ENCODE measurements around the gene LIPE. TPM values are rescaled to one million over a fixed set of nuclear protein-coding genes. Genes with fewer than 3 reads are reported as not detected.

LIPE gene
- total RNA-seq, 2 experiments from 2014 or later, result 27.8 to 32.8 TPM

DNA sequence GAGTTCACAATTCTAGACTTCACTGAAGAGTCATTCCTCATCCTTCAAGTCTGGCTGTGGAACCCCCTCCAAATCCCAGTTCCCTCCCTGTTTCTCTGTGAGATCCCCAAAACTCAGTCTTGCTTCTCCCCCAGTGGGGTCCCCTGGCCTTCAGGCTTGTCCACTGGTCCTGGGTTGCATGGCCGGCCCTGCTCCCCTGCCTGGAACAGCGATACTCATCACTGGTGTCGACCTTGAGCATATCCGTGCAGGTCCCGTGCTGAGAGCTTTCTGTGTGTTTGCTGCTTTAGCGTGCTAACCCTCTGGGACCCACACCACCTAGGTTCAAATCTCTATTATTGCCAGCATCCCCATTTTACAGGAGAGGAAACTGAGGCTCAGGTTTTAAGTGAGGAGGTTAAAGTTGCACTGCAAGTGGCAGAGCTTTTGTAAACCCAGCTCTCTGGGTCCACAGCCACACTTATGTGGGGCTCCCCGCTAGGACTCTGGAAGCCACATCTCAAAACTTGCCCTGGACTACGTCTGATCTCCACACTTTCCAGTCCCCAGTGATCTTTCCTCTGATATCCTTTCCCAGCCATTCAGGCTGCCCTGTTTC is 15.5 kb downstream of the LIPE start:
- no peak for DNase-seq
- H3K4me3 Mint-ChIP-seq, result no peak overlapping the region
- H3K36me3 Mint-ChIP-seq (ENCODE audit: low read depth), result peaks cover 10% of the 10 kb centered on the region
- intact Hi-C loops (cut with DNase I, micrococcal nuclease), result no loop called here
- POLR2A ChIA-PET, result no interaction called here
- no peak for ATAC-seq
- H3K27me3 Mint-ChIP-seq, result no peaks in the 10 kb centered on the region
- no peaks in the 10 kb centered on the region for H3K9me3 Mint-ChIP-seq (ENCODE audit: low read depth)
- no peaks in the 10 kb centered on the region for H3K4me1 Mint-ChIP-seq
- CTCF ChIA-PET, result interaction anchor here (0.7 to 1.4 kb wide), 4 partner anchors 8 to 31 kb away, joined by 3 to 4 read pairs (median 3); no protein-coding TSS in a partner anchor
- no peak overlapping the region for H3K27ac Mint-ChIP-seq

DNA sequence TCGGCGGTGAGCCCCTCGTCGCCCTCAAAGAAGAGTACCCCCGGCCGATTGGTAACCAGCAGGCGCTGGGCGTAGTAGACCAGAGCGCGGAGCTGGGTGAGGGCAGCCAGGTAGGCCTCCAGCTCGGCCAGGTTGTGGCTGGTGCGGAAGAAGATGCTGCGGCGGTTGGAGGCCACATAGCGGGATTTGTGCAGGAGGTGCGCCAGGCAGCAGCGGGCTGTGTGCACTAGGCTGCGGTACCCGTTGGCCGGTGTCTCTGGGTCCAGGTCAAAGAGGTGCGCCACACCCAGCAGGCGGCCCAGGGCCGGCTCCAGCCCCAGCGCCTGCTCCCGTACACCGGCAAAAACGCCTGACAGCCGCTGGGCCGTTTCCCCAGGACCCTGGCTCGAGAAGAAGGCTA is 16.8 kb downstream of the LIPE start:
- CTCF ChIA-PET, result interaction anchor here (1.1 kb wide), 1 partner anchor 10 kb away, joined by 3 read pairs; no protein-coding TSS in a partner anchor

DNA sequence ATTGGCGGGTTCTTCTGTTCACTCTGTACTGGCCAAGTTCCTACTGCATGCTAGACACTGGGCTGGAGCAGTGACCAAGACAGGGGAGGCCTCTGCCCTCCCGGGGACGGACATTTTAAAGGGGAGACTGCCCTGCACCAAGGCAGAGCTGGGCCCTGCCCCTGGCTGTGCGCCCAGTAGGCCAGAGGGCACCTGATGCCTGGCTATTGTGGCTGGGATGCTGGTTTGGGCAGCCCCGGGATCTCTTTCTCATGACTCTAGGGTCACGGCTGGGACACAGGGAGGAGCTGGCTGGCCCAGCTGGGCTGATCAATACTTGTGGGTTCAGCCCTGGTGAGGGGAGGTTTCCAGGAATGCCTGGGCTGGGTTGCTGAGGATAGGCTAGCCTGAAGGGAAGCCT is 17.7 kb downstream of the LIPE start:
- Mint-ChIP-seq H3K27me3 (no peaks in the 10 kb centered on the region), H3K36me3 (ENCODE audit: low read depth) (peaks cover 12% of the 10 kb centered on the region), H3K27ac (no peak overlapping the region), H3K4me3 (no peak overlapping the region), H3K4me1 (no peaks in the 10 kb centered on the region), H3K9me3 (ENCODE audit: low read depth) (no peaks in the 10 kb centered on the region)
- DNase-seq, result no peak
- CTCF ChIA-PET, result interaction anchor here (0.6 to 1.1 kb wide), 3 partner anchors 10 to 31 kb away, joined by 3 read pairs; no protein-coding TSS in a partner anchor
- POLR2A ChIA-PET, result no interaction called here
- intact Hi-C loops (cut with DNase I, micrococcal nuclease), result no loop called here
- no peak for ATAC-seq

More for the DNA sequence above, 16.8 kb downstream of the LIPE start:
- no peak for ATAC-seq
- no peak overlapping the region for H3K4me3 Mint-ChIP-seq
- POLR2A ChIA-PET, result no interaction called here
- no peak overlapping the region for H3K27ac Mint-ChIP-seq
- H3K9me3 Mint-ChIP-seq (ENCODE audit: low read depth), result no peaks in the 10 kb centered on the region
- no peaks in the 10 kb centered on the region for H3K27me3 Mint-ChIP-seq
- no peaks in the 10 kb centered on the region for H3K4me1 Mint-ChIP-seq
- intact Hi-C loops (cut with DNase I, micrococcal nuclease), result no loop called here
- DNase-seq, result no peak
- peaks cover 10% of the 10 kb centered on the region for H3K36me3 Mint-ChIP-seq (ENCODE audit: low read depth)

DNA sequence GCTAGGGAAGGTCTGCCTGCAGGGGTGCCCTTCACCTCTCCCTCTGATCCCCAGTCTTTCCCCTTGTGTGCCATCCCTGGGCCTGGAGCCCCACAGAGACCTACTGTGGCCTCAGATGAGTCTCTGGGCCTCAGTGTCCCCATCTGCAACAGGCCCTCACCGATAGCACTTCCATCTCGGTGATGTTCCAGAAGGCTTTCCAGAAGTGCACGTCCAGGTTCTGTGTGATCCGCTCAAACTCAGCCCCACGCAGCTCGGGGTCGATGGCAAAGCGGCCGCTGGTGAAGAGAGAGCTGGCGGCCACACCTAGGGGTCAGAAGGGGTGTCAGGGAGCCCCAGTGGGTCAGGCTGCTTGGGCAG is 19.4 kb downstream of the LIPE start:
- H3K9me3 Mint-ChIP-seq (ENCODE audit: low read depth), result no peaks in the 10 kb centered on the region
- DNase-seq (no peak), ATAC-seq (no peak)
- peaks cover 15% of the 10 kb centered on the region for H3K36me3 Mint-ChIP-seq (ENCODE audit: low read depth)
- H3K27ac Mint-ChIP-seq, result no peak overlapping the region
- H3K4me3 Mint-ChIP-seq, result no peak overlapping the region
- no peaks in the 10 kb centered on the region for H3K4me1 Mint-ChIP-seq
- intact Hi-C loops (cut with DNase I, micrococcal nuclease), result no loop called here
- H3K27me3 Mint-ChIP-seq, result no peaks in the 10 kb centered on the region
- CTCF ChIA-PET, result no interaction called here
- POLR2A ChIA-PET, result no interaction called here

DNA sequence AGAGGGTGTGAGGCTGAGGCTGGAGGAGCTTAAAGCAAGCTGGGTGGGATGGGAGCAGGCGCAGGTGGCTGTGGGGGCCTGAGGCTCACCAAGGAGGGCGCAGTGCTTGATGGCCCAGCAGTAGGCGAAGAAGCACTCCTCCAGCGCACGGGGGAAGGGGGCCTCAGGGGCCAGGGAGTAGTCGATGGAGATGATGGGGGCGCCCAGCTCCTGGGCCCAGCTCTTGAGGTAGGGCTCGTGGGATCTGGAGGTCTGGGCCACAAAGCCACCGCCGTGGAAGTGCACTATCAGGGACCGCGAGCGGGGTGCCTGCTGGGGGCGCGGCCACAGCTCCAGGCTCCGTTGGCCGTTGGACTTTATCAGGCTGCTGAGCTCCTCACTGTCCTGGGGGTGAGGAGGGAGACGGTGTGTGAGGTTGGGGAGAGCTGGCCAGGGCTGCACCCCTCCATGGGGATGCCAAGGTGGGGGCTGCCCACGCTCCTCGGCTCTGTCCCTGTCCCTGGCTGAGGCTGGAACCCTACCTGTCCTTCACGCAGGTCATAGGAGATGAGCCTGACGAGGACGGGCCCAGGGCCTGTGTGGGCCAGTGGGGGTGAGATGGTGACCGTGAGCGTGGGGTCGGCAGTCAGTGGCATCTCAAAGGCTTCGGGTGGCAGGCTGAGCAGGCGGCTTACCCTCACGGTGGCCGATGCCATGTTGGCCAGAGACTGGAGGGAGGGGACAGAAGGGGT is 19.9 kb downstream of the LIPE start:
- Mint-ChIP-seq H3K27ac (no peak overlapping the region), H3K9me3 (ENCODE audit: low read depth) (no peaks in the 10 kb centered on the region), H3K4me3 (no peak overlapping the region), H3K36me3 (ENCODE audit: low read depth) (peaks cover 15% of the 10 kb centered on the region), H3K4me1 (peaks cover 3% of the 10 kb centered on the region), H3K27me3 (no peaks in the 10 kb centered on the region)
- POLR2A ChIA-PET, result no interaction called here
- no peak for DNase-seq
- CTCF ChIA-PET, result interaction anchor here (0.9 to 1.4 kb wide), 2 partner anchors 14 to 31 kb away, joined by 4 to 8 read pairs; no protein-coding TSS in a partner anchor
- no peak for ATAC-seq
- intact Hi-C loops (cut with DNase I, micrococcal nuclease), result no loop called here

DNA sequence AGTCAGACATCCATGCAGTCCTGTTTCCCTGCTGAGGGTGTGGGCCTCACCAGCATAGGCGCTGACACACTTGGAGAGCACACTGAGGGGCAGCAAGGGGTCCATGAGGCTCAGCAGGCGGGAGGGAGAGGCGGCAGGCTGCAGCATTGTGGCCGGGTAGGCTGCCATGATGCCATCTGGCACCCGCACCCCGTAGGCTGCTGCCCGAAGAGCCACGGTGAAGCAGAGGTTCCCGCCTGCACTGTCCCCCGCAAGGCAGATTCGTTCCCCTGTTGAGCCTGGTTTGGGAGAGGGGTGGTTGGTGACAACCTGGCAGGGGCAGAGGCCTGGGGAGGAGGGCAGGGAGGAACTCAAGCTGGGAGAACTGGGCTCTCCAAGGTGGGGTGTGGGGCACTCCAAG is 21.1 kb downstream of the LIPE start:
- Mint-ChIP-seq H3K4me1 (peaks cover 10% of the 10 kb centered on the region), H3K36me3 (ENCODE audit: low read depth) (peaks cover 15% of the 10 kb centered on the region), H3K27me3 (no peaks in the 10 kb centered on the region), H3K9me3 (ENCODE audit: low read depth) (no peaks in the 10 kb centered on the region), H3K27ac (no peak overlapping the region), H3K4me3 (no peak overlapping the region)
- no peak for ATAC-seq
- intact Hi-C loops (cut with DNase I, micrococcal nuclease), result no loop called here
- no peak for DNase-seq
- ChIA-PET POLR2A (interaction anchor here (0.6 kb wide), 1 partner anchor 283 kb away, joined by 3 read pairs; no protein-coding TSS in a partner anchor), CTCF (interaction anchor here (1.4 kb wide), 1 partner anchor 15 kb away, joined by 8 read pairs; no protein-coding TSS in a partner anchor)

DNA sequence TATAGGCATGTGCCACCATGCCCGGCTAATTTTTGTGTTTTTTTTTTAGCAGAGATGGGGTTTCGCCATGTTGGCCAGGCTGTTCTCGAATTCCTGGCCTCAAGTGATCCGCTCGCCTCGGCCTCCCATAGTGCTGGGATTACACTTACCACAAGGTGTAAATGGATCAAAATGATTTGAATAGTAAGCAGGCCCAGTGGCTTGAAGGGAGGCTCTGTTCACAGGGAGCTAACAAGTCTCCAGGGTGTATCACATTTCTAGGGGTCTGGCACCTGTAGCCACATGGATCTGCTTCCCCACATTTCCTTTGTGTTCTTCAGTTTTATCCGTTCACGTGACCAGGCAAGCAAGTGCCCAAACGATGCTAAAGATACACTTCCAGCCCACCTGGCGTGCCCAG is 23.6 kb downstream of the LIPE start:
- POLR2A ChIA-PET, result no interaction called here

DNA sequence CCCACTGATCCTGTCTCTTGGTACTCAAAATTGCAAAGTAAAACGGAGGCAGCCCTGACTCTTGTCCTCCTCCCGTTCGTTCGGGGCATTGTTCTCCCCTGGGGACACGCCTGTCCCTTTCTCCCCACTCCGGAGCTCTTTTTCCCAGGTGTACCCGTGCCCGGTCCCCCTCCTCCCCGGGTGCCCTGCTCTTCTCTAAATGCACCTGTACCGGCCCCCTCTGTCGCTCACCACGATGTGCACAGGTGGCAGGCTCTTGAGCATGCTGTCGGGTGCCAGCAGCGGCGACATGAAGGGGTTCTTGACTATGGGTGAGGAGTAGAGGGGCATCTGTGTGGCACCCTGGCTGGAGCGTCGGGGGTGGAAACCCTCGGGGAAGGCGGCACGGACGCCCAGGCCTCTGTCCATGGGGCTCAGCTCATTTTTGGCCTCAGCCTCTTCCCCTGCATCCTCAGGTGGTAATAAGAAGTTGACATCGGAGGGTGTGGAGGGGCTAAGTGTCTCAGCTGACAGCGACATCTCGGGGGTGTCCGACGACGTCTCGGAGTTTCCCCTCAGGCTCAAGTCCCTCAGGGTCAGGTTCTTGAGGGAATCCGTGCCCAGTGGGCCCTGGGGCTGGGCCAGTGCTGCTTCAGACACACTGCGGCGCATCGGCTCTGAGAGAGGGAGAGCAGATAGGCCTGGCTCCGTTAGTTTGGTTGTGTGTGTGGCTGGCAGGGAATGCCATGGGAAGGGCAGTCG is 24.6 kb downstream of the LIPE start:
- no peak for ATAC-seq

More for the DNA sequence above, 23.6 kb downstream of the LIPE start:
- no peak overlapping the region for H3K27ac Mint-ChIP-seq
- no peaks in the 10 kb centered on the region for H3K27me3 Mint-ChIP-seq
- no peak for ATAC-seq
- H3K4me3 Mint-ChIP-seq, result no peak overlapping the region
- peaks cover 14% of the 10 kb centered on the region for H3K4me1 Mint-ChIP-seq
- peaks cover 17% of the 10 kb centered on the region for H3K36me3 Mint-ChIP-seq (ENCODE audit: low read depth)
- intact Hi-C loops (cut with DNase I, micrococcal nuclease), result no loop called here
- H3K9me3 Mint-ChIP-seq (ENCODE audit: low read depth), result no peaks in the 10 kb centered on the region
- CTCF ChIA-PET, result interaction anchor here (0.8 kb wide), 1 partner anchor 8 kb away, joined by 3 read pairs; no protein-coding TSS in a partner anchor
- no peak for DNase-seq

DNA sequence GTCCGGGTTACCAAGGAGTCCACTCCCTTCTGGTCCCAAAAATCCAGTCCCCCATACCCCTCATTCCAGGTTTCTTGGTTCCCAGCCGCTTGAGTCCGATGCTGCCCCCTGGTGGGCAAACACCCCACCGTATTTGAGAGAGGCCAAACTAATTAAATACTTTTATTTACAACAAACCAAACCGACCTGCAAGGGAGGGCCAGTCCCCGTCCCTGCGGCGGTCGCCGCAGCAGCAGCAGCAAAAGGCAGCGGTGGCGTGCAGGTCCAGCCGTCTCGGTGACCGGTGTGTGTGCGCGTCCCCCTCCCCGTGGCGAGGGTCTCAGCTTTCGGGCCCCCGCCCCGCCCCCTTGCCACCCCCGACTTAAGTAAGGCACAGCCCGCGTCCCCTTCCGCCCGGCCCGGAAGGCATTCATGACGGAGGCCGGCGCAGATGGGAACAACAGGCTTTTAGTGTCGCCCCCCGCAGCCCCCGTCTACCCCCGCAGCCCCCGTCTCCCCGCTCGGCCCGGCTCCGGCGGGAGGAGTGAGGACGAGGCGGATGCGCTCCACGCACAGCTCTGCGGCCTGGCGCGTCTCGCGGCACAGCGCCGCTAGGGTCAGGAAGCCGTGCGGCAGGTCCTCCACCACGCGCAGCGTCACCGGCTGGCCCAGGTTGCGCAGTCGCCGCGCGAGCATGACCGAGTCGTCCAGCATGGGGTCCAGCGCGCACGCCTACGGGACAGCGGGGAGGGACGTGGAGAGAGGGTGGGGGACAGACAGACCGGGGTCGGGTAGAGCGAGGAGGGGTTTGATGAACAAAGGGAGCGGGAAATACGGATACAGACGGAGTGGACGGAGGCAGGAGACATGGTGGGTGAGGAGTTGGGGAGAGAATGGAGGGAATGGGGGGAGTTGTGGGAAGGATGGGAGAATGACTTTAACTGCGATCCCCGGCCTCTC is 25.6 kb downstream of the LIPE start:
- intact Hi-C loops (cut with DNase I, micrococcal nuclease), result loop anchor here in 1 of 2 experiments (1.0 kb wide), 1 partner anchor 268 kb away; no protein-coding TSS in a partner anchor
- CTCF ChIA-PET, result interaction anchor here (0.6 to 2.6 kb wide), 14 partner anchors 15 to 269 kb away, joined by 3 to 9 read pairs (median 4); partner anchors contain the start of gene POU2F2

More for the DNA sequence above, 24.6 kb downstream of the LIPE start:
- Mint-ChIP-seq H3K36me3 (ENCODE audit: low read depth) (peaks cover 12% of the 10 kb centered on the region), H3K27ac (no peak overlapping the region), H3K4me1 (peaks cover 19% of the 10 kb centered on the region), H3K9me3 (ENCODE audit: low read depth) (no peaks in the 10 kb centered on the region), H3K4me3 (peak overlapping the region; percentile 71), H3K27me3 (no peaks in the 10 kb centered on the region)
- POLR2A ChIA-PET, result interaction anchor here (0.6 kb wide), 1 partner anchor 44 kb away, joined by 7 read pairs; no protein-coding TSS in a partner anchor
- DNase-seq, result no peak
- CTCF ChIA-PET, result interaction anchor here (0.5 to 2.3 kb wide), 4 partner anchors 9 to 110 kb away, joined by 3 to 8 read pairs (median 4); no protein-coding TSS in a partner anchor
- intact Hi-C loops (cut with DNase I, micrococcal nuclease), result no loop called here

DNA sequence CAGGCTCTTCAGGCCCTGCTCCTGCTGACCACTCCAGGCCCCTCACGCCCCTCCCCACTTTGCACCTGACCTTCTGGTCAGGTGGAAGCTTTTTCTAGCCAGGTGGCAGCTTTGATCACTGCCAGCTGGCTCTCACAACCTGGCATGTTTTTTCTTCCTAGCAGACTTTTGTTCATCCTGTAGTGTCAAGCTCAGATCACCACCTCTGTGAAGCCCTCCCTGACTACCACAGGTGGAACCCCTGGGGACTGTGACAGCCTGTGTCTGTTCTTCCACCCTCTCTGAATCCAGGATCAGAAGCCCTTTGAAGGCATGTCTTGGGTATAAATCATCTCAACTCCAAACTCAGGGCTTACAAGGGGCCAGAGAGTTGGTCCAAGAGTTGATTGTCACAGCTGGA is 26.8 kb downstream of the LIPE start:
- H3K36me3 Mint-ChIP-seq (ENCODE audit: low read depth), result peaks cover 11% of the 10 kb centered on the region
- ATAC-seq (no peak), DNase-seq (no peak)
- intact Hi-C loops (cut with DNase I, micrococcal nuclease), result no loop called here
- H3K9me3 Mint-ChIP-seq (ENCODE audit: low read depth), result no peaks in the 10 kb centered on the region
- H3K4me1 Mint-ChIP-seq, result peaks cover 27% of the 10 kb centered on the region
- no peak overlapping the region for H3K4me3 Mint-ChIP-seq
- POLR2A ChIA-PET, result interaction anchor here (1.3 kb wide), 1 partner anchor 23 kb away, joined by 4 read pairs; no protein-coding TSS in a partner anchor
- CTCF ChIA-PET, result interaction anchor here (0.6 to 2.6 kb wide), 15 partner anchors 14 to 1056 kb away, joined by 3 to 9 read pairs (median 4); partner anchors contain the start of gene POU2F2
- H3K27me3 Mint-ChIP-seq, result no peaks in the 10 kb centered on the region
- H3K27ac Mint-ChIP-seq, result no peak overlapping the region

More for the DNA sequence above, 25.6 kb downstream of the LIPE start:
- POLR2A ChIA-PET, result interaction anchor here (0.6 to 1.3 kb wide), 2 partner anchors 22 to 45 kb away, joined by 4 to 7 read pairs; no protein-coding TSS in a partner anchor
- Mint-ChIP-seq H3K27ac (peak overlapping the region; percentile 25), H3K9me3 (ENCODE audit: low read depth) (no peaks in the 10 kb centered on the region), H3K27me3 (no peaks in the 10 kb centered on the region), H3K36me3 (ENCODE audit: low read depth) (peaks cover 11% of the 10 kb centered on the region), H3K4me1 (peaks cover 24% of the 10 kb centered on the region), H3K4me3 (peak overlapping the region; percentile 71)
- peak; percentile 84 for DNase-seq
- ATAC-seq, result peak; percentile 53

All from activated CD4-positive, alpha-beta T cell treated with anti-CD3 and anti-CD28 coated beads for 36 hours (primary cell).